ENCODE results near the gene TGM1. TPM values are rescaled to one million over a fixed set of nuclear protein-coding genes. Genes with fewer than 3 reads are reported as not detected.

Gene TGM1
- total and polyA plus RNA-seq, 2 experiments from 2014 or later = 0.31 to 0.63 TPM

- Histone ChIP-seq H3K4me3 (peak overlapping the region; percentile 81), H3F3A (replicated peaks; ENCODE audit: low read depth) (peaks cover 7% of the 10 kb centered on the region; the same call in 1 of the 2 replicates), H3K4me2 (peak overlapping the region; percentile 97), H3K27ac (ENCODE audit: low read depth) (peak overlapping the region; percentile 93), H3K36me3 (ENCODE audit: insufficient read depth) (peaks cover 17% of the 10 kb centered on the region; the same call in 1 of the 2 replicates), H3K9me2 (ENCODE audit: insufficient read depth) (no peaks in the 10 kb centered on the region), H4K20me1 (replicated peaks; ENCODE audit: insufficient read depth) (peaks cover 10% of the 10 kb centered on the region), H3K27me3 (ENCODE audit: insufficient read depth) (no peaks in the 10 kb centered on the region), H2AFZ (peak overlapping the region; percentile 67; the same call in 1 of the 2 replicates), H3K79me2 (replicated peaks; ENCODE audit: insufficient read depth) (peaks cover 47% of the 10 kb centered on the region), H3K4me1 (ENCODE audit: insufficient read depth) (peaks cover 15% of the 10 kb centered on the region)
- H3K27ac Mint-ChIP-seq = peak overlapping the region; percentile 95; the same call in 1 of the 2 replicates
- ATAC-seq = no peak
- H3K36me3 Mint-ChIP-seq (ENCODE audit: low read depth) = peaks cover 31% of the 10 kb centered on the region
- peaks cover 17% of the 10 kb centered on the region for H3K4me1 Mint-ChIP-seq
- peak overlapping the region; percentile 91 for H3K4me3 Mint-ChIP-seq
- no peak for DNase-seq (ENCODE audit: low spot score)
- no peaks in the 10 kb centered on the region for H3K9me3 Mint-ChIP-seq
- H3K27me3 Mint-ChIP-seq (ENCODE audit: insufficient read depth, low read depth, poor library complexity) = peaks cover 7% of the 10 kb centered on the region
- TF ChIP-seq JUNB (IDR thresholded peaks at IDR 0.05; ENCODE audit: unreplicated experiment) = no peak
- TF ChIP-seq POLR2AphosphoS5 (IDR thresholded peaks at IDR 0.05; ENCODE audit: low read depth) = no peak
- TF ChIP-seq ETS1 (IDR thresholded peaks at IDR 0.05) = no peak
- no peak for TF ChIP-seq STAT1 (IDR thresholded peaks at IDR 0.05; ENCODE audit: unreplicated experiment)
- TF ChIP-seq NANOG (IDR thresholded peaks at IDR 0.05; ENCODE audit: borderline replicate concordance) = no peak
- no peak for TF ChIP-seq EZH2phosphoT487 (IDR thresholded peaks at IDR 0.05; ENCODE audit: unreplicated experiment)
- no peak for TF ChIP-seq ZNF331 (CRISPR knock-in tag; IDR thresholded peaks at IDR 0.05; ENCODE audit: low read depth)
- no peak for TF ChIP-seq EZH2 (IDR thresholded peaks at IDR 0.05; ENCODE audit: low read depth, unreplicated experiment)
- TF ChIP-seq CTCF (conservative IDR thresholded peaks at IDR 0.05; ENCODE audit: low read depth in 2 of 2) = no peak
Observed at GRCh38 chr14:24233538-24233866, 29.5 kb downstream of the TGM1 start.

- Histone ChIP-seq H3K27me3 (ENCODE audit: insufficient read depth) (no peaks in the 10 kb centered on the region), H3F3A (replicated peaks; ENCODE audit: low read depth) (peaks cover 7% of the 10 kb centered on the region; the same call in 1 of the 2 replicates), H4K20me1 (replicated peaks; ENCODE audit: insufficient read depth) (peaks cover 10% of the 10 kb centered on the region), H3K4me1 (ENCODE audit: insufficient read depth) (peaks cover 15% of the 10 kb centered on the region), H3K36me3 (ENCODE audit: insufficient read depth) (peaks cover 17% of the 10 kb centered on the region; the same call in 1 of the 2 replicates), H3K27ac (ENCODE audit: low read depth) (peak within 1 kb of the TSS; percentile 93), H3K4me3 (peak within 1 kb of the TSS; percentile 81), H2AFZ (peak within 1 kb of the TSS; percentile 86), H3K9me2 (ENCODE audit: insufficient read depth) (no peaks in the 10 kb centered on the region), H3K79me2 (replicated peaks; ENCODE audit: insufficient read depth) (peaks cover 53% of the 10 kb centered on the region), H3K4me2 (peak within 1 kb of the TSS; percentile 97)
- peaks cover 7% of the 10 kb centered on the region for H3K27me3 Mint-ChIP-seq (ENCODE audit: insufficient read depth, low read depth, poor library complexity)
- H3K9me3 Mint-ChIP-seq = no peaks in the 10 kb centered on the region
- peak; percentile 94 for DNase-seq (ENCODE audit: low spot score)
- H3K4me3 Mint-ChIP-seq = peak within 1 kb of the TSS; percentile 91
- H3K27ac Mint-ChIP-seq = peak within 1 kb of the TSS; percentile 95
- H3K36me3 Mint-ChIP-seq (ENCODE audit: low read depth) = peaks cover 24% of the 10 kb centered on the region
- H3K4me1 Mint-ChIP-seq = peaks cover 17% of the 10 kb centered on the region
- peak; percentile 73 for ATAC-seq
- TF ChIP-seq ZNF462 (CRISPR knock-in tag; IDR thresholded peaks at IDR 0.05) (no peak), ETS1 (IDR thresholded peaks at IDR 0.05) (no peak)
Observed at GRCh38 chr14:24232645-24233537, 30.1 kb downstream of the TGM1 start, which contains the start of gene GMPR2. GMPR2 (plus strand) TSS chr14:24232929; CDS start chr14:24233254, 325 bp downstream.
